Liver (tissue), 9 donors: Measurements from ENCODE around the gene TRIM14. TPM values are rescaled to one million over a fixed set of nuclear protein-coding genes. Genes with fewer than 3 reads are reported as not detected.

Source experiments
- DNase-seq: peaks from one replicate; pipeline ENCODE4 v3.0.0-alpha.2; 2017; ENCODE audit warnings: low spot score
- H3K27ac ChIP-seq, 2 donors: one replicate each; pipeline ENCODE4 v1.7.0; 2013; ENCODE audit warnings: inconsistent platforms in 2 of 2, low read length in 2 of 2, control low read depth in 1 of 2, low read depth in 1 of 2, mild to moderate bottlenecking in 1 of 2
- H3K27me3 ChIP-seq, 4 donors: one replicate each; pipeline versions ENCODE4 v1.6.1 to v1.7.0; 2013; ENCODE audit warnings: low read length in 3 of 4, inconsistent platforms in 1 of 4, mild to moderate bottlenecking in 1 of 4, moderate library complexity in 1 of 4; ENCODE audit not compliant: control insufficient read depth in 4 of 4, insufficient read depth in 4 of 4
- H3K36me3 ChIP-seq, 4 donors: one replicate each; pipeline versions ENCODE4 v1.6.1 to v1.7.0; 2013; ENCODE audit warnings: low read length in 3 of 4, mild to moderate bottlenecking in 3 of 4, low read depth in 1 of 4, moderate library complexity in 1 of 4; ENCODE audit not compliant: control insufficient read depth in 4 of 4, insufficient read depth in 3 of 4
- H3K4me1 ChIP-seq, 4 donors: one replicate each; pipeline versions ENCODE4 v1.6.1 to v1.7.0; 2013; ENCODE audit warnings: low read length in 3 of 4, mild to moderate bottlenecking in 3 of 4, moderate library complexity in 1 of 4; ENCODE audit not compliant: control insufficient read depth in 4 of 4, insufficient read depth in 4 of 4
- H3K4me3 ChIP-seq, 3 donors: one replicate each; pipeline versions ENCODE4 v1.6.1 to v1.7.0; 2013; ENCODE audit warnings: low read length in 3 of 3, control low read depth in 1 of 3, low read depth in 1 of 3, mild to moderate bottlenecking in 1 of 3
- H3K9ac ChIP-seq, 2 donors: one replicate each; pipeline ENCODE4 v1.7.0; 2013; ENCODE audit warnings: low read length in 2 of 2, mild to moderate bottlenecking in 2 of 2, moderate library complexity in 2 of 2, control low read depth in 1 of 2, low read depth in 1 of 2
- H3K9me3 ChIP-seq, 4 donors: one replicate each; pipeline versions ENCODE4 v1.6.1 to v1.7.0; 2013; ENCODE audit warnings: low read length in 3 of 4; ENCODE audit not compliant: control insufficient read depth in 4 of 4
- ATF3 ChIP-seq: IDR thresholded peaks from 2 replicates; pipeline ENCODE4 v1.6.1; 2016; ENCODE audit warnings: antibody characterized with exemption
- CTCF ChIP-seq: fragments of 150-350 bp; IDR thresholded peaks from 2 replicates; pipeline ENCODE4 v1.5.1; 2017; ENCODE audit warnings: improper control_type of control experiment, low read depth, low read length; ENCODE audit not compliant: missing input control
- EGR1 ChIP-seq, 2 donors: IDR thresholded peaks; 2 replicates each; pipeline ENCODE4 v1.6.1; 2016 to 2018; ENCODE audit warnings: antibody characterized with exemption in 2 of 2, low read depth in 2 of 2
- FOXA1 ChIP-seq: IDR thresholded peaks from 2 replicates; pipeline ENCODE4 v1.6.1; 2016; ENCODE audit warnings: antibody characterized with exemption
- FOXA2 ChIP-seq: IDR thresholded peaks from 2 replicates; pipeline ENCODE4 v1.6.1; 2016; ENCODE audit warnings: antibody characterized with exemption
- GABPA ChIP-seq, 2 donors: IDR thresholded peaks in 1 of 2; conservative IDR thresholded peaks in 1 of 2; 2 replicates each; pipeline ENCODE4 v1.6.1; 2016; ENCODE audit warnings: antibody characterized with exemption in 2 of 2, mild to moderate bottlenecking in 1 of 2, moderate library complexity in 1 of 2
- HNF4A ChIP-seq, 2 donors: conservative IDR thresholded peaks; 2 replicates each; pipeline ENCODE4 v1.6.1; 2016; ENCODE audit warnings: antibody characterized with exemption in 2 of 2, mild to moderate bottlenecking in 2 of 2
- HNF4G ChIP-seq: IDR thresholded peaks from 2 replicates; pipeline ENCODE4 v1.6.1; 2016; ENCODE audit warnings: antibody characterized with exemption
- JUND ChIP-seq, 2 donors: IDR thresholded peaks; 2 replicates each; pipeline ENCODE4 v1.6.1; 2016; ENCODE audit warnings: antibody characterized with exemption in 2 of 2
- MAX ChIP-seq: IDR thresholded peaks from 2 replicates; pipeline ENCODE4 v1.6.1; 2016; ENCODE audit warnings: antibody characterized with exemption
- NR2F2 ChIP-seq: IDR thresholded peaks from 2 replicates; pipeline ENCODE4 v1.6.1; 2016; ENCODE audit warnings: antibody characterized with exemption
- RAD21 ChIP-seq, 2 donors: IDR thresholded peaks; 2 replicates each; pipeline ENCODE4 v1.6.1; 2016; ENCODE audit warnings: antibody characterized with exemption in 2 of 2, mild to moderate bottlenecking in 2 of 2
- REST ChIP-seq: IDR thresholded peaks from 2 replicates; pipeline ENCODE4 v1.6.1; 2016; ENCODE audit warnings: antibody characterized with exemption, mild to moderate bottlenecking
- RXRA ChIP-seq, 2 donors: IDR thresholded peaks; 2 replicates each; pipeline ENCODE4 v1.6.1; 2017 to 2018; ENCODE audit warnings: antibody characterized with exemption in 2 of 2, mild to moderate bottlenecking in 1 of 2
- SP1 ChIP-seq: IDR thresholded peaks from 2 replicates; pipeline ENCODE4 v1.6.1; 2018; ENCODE audit warnings: antibody characterized with exemption, mild to moderate bottlenecking
- TAF1 ChIP-seq: conservative IDR thresholded peaks from 2 replicates; pipeline ENCODE4 v1.6.1; 2016; ENCODE audit warnings: antibody characterized with exemption, mild to moderate bottlenecking
- YY1 ChIP-seq: IDR thresholded peaks from 2 replicates; pipeline ENCODE4 v1.6.1; 2016; ENCODE audit warnings: antibody characterized with exemption, mild to moderate bottlenecking
- ZBTB33 ChIP-seq: IDR thresholded peaks from 2 replicates; pipeline ENCODE4 v1.6.1; 2016; ENCODE audit warnings: antibody characterized with exemption
- WGBS: extraction: QIAGEN DNeasy Blood & Tissue Kit; methylation state at CpG from one replicate; pipeline ENCODE4 v1.1.7; 2013; 5-methylcytosine and 5-hydroxymethylcytosine counted together
- polyA plus RNA-seq, 2 donors: library from polyadenylated mRNA; stranded (reverse) in 1 of 2; unstranded in 1 of 2; fragments of 200-250 nt in 1 of 2; fragments of >200 nt in 1 of 2; fragmentation: Nextera tagmentation in 1 of 2; extraction: Ambion mirVana in 1 of 2; gene quantifications; one replicate each; pipeline versions ENCODE4 v1.2.1 to v1.2.3, GENCODE V29; 2013 to 2015
- total RNA-seq, 2 donors: library from RNA; depleted of rRNA; stranded (reverse); fragments of >200 nt; gene quantifications; one replicate each; pipeline ENCODE4 v1.2.3, GENCODE V29; 2014
- donor health status: healthy.
- donor health status: healthy.
- donor health status: healthy.
- donor health status: healthy.
- donor health status: healthy.

The TRIM14 gene
- total and polyA plus RNA-seq, 4 donors = 15.2 to 22.0 (median 17.8) TPM

GRCh38 chr9:98147582-98147981 is 28.6 kb upstream of the TRIM14 start:
- Histone ChIP-seq H3K9ac (no peak overlapping the region), H3K4me1 (peaks cover 9 to 38% (median 30%) of the 10 kb centered on the region in 4 donors), H3K27ac (no peak overlapping the region), H3K4me3 (no peak overlapping the region), H3K9me3 (no peaks in the 10 kb centered on the region), H3K36me3 (no peaks in the 10 kb centered on the region), H3K27me3 (no peaks in the 10 kb centered on the region)
- TF ChIP-seq RXRA (IDR thresholded peaks at IDR 0.05) (no peak), MAX (no peak), REST (no peak), FOXA1 (no peak), NR2F2 (no peak), SP1 (no peak), TAF1 (no peak), YY1 (no peak), EGR1 (IDR thresholded peaks at IDR 0.05; ENCODE audit: low read depth in 2 of 2) (no peak), FOXA2 (no peak), GABPA (IDR thresholded peaks at IDR 0.05 in 1 of 2, conservative IDR thresholded peaks at IDR 0.05 in 1 of 2) (no peak), ATF3 (no peak), HNF4G (no peak), JUND (IDR thresholded peaks at IDR 0.05) (no peak), RAD21 (IDR thresholded peaks at IDR 0.05) (no peak), CTCF (no peak), ZBTB33 (no peak), HNF4A (conservative IDR thresholded peaks at IDR 0.05) (no peak)
- 94% methylated on average over 2 of the region's 2 CpGs for WGBS
- no peak for DNase-seq
